PC-9 (cell line): Measurements from ENCODE around the gene USP17L12. TPM values are rescaled to one million over a fixed set of nuclear protein-coding genes. Genes with fewer than 3 reads are reported as not detected.
"Not testable (repeated sequence)": the region's sequence is repeated elsewhere in the genome, so short reads cannot be mapped to it uniquely, and the experiment has no call there.

Source experiments
- Bru-seq: library from RNA; stranded (reverse); fragments of 400-500 nt; gene quantifications from one replicate; lab custom pipeline; 2021; lab: Mats Ljungman, UMichigan
- BruChase-seq, 2 experiments: library from RNA; stranded (reverse); fragments of 400-500 nt; gene quantifications; one replicate each; lab custom pipeline; 2021; lab: Mats Ljungman, UMichigan
- BruUV-seq: library from RNA; stranded (reverse); fragments of 400-500 nt; replicated peaks from 2 replicates; lab custom pipeline; 2021; lab: Mats Ljungman, UMichigan
- CTCF ChIA-PET: fragments of 300-600 bp; sonication (Branson Sonifier 250); formaldehyde crosslinking; loops from one replicate; lab custom pipeline; 2022; ENCODE audit warnings: antibody characterized with exemption; lab: Charles Lee
- POLR2A ChIA-PET: fragments of 300-600 bp; sonication (Branson Sonifier 250); formaldehyde crosslinking; loops from one replicate; lab custom pipeline; 2022; ENCODE audit warnings: antibody characterized with exemption; ENCODE audit not compliant: unreplicated experiment; lab: Charles Lee
- DNase-seq, 2 experiments: peaks; one replicate each; pipeline versions ENCODE4 v3.0.0 to v3.0.0-alpha.2; 2015 to 2022; ENCODE audit warnings: mixed read lengths in 1 of 2
- H2AFZ ChIP-seq: fragments of 200-600 bp; sonication (generic); 2 replicates; pipeline ENCODE4 v1.8.1; 2017; ENCODE audit warnings: antibody characterized with exemption
- H3F3A ChIP-seq: fragments of 200-600 bp; sonication (generic); 2 replicates; pipeline ENCODE4 v1.8.1; 2017; ENCODE audit warnings: antibody characterized with exemption, mild to moderate bottlenecking, low read depth; ENCODE audit not compliant: insufficient read depth
- H3K27ac ChIP-seq: fragments of 200-600 bp; sonication (generic); 2 replicates; pipeline ENCODE4 v1.6.1; 2016; ENCODE audit warnings: mixed run types
- H3K27me3 ChIP-seq: fragments of 200-600 bp; sonication (generic); 2 replicates; pipeline ENCODE4 v1.6.1; 2016; ENCODE audit warnings: low read depth, mixed run types; ENCODE audit not compliant: insufficient read depth
- H3K36me3 ChIP-seq: fragments of 200-600 bp; sonication (generic); 2 replicates; pipeline ENCODE4 v1.6.1; 2016; ENCODE audit warnings: low read depth, mixed run types
- H3K4me1 ChIP-seq: fragments of 200-600 bp; sonication (generic); replicated peaks from 2 replicates; pipeline ENCODE4 v1.6.1; 2016; ENCODE audit warnings: mixed run types; ENCODE audit not compliant: insufficient read depth
- H3K4me2 ChIP-seq: fragments of 200-600 bp; sonication (generic); 2 replicates; pipeline ENCODE4 v1.6.1; 2017; ENCODE audit warnings: mixed run types
- H3K4me3 ChIP-seq: fragments of 200-600 bp; sonication (generic); 2 replicates; pipeline ENCODE4 v1.6.1; 2016; ENCODE audit warnings: mixed run types
- H3K79me2 ChIP-seq: fragments of 200-600 bp; sonication (generic); 2 replicates; pipeline ENCODE4 v1.6.1; 2017; ENCODE audit warnings: low read depth, mixed run types
- H3K9me2 ChIP-seq: fragments of 200-600 bp; sonication (generic); 2 replicates; pipeline ENCODE4 v1.8.1; 2017; ENCODE audit warnings: mild to moderate bottlenecking; ENCODE audit not compliant: insufficient read depth
- H3K9me3 ChIP-seq: fragments of 200-600 bp; sonication (generic); 2 replicates; pipeline ENCODE4 v1.8.1; 2016; ENCODE audit warnings: low read depth; ENCODE audit not compliant: insufficient read depth
- H4K20me1 ChIP-seq: fragments of 200-600 bp; sonication (generic); 2 replicates; pipeline ENCODE4 v1.8.1; 2017; ENCODE audit not compliant: insufficient read depth
- intact Hi-C: fragments of 100-400 bp; cut with micrococcal nuclease; formaldehyde crosslinking; loops from one replicate; pipeline ENCODE4 v1.10.0; 2022; ENCODE audit not compliant: unreplicated experiment
- long read RNA-seq: library from polyadenylated mRNA; stranded (forward); transcript quantifications from one replicate; pipeline ENCODE4 v2.0.0, GENCODE V29; 2022
- total RNA-seq: library from RNA; stranded (reverse); gene quantifications from 2 replicates; pipeline ENCODE4 v1.2.3, GENCODE V29; 2021

USP17L12 gene, protein sequence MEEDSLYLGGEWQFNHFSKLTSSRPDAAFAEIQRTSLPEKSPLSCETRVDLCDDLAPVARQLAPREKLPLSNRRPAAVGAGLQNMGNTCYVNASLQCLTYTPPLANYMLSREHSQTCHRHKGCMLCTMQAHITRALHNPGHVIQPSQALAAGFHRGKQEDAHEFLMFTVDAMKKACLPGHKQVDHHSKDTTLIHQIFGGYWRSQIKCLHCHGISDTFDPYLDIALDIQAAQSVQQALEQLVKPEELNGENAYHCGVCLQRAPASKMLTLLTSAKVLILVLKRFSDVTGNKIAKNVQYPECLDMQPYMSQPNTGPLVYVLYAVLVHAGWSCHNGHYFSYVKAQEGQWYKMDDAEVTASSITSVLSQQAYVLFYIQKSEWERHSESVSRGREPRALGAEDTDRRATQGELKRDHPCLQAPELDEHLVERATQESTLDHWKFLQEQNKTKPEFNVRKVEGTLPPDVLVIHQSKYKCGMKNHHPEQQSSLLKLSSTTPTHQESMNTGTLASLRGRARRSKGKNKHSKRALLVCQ
- total RNA-seq (not detected in 2 replicates), Bru-seq, nascent RNA (not detected), BruChase-seq, experiment 1, labeled RNA remaining after a 2-hour chase (not detected), BruChase-seq, experiment 2, labeled RNA remaining after a 6-hour chase (not detected)
- long read RNA-seq: 0 reads

- H2AFZ ChIP-seq, H3K4me2 ChIP-seq, H3K79me2 ChIP-seq, DNase-seq, H3K9me2 ChIP-seq, BruUV-seq, H3K36me3 ChIP-seq, intact Hi-C loops, H3K27ac ChIP-seq, CTCF ChIA-PET, H3F3A ChIP-seq, H3K4me1 ChIP-seq, H3K9me3 ChIP-seq, H4K20me1 ChIP-seq, H3K27me3 ChIP-seq, H3K4me3 ChIP-seq, POLR2A ChIA-PET: not testable (repeated sequence)
Measured at GRCh38 chr4:9219852-9220251, at the start of gene USP17L12. TSS of gene USP17L12 (plus strand) at chr4:9220152. CDS start at chr4:9220152, 0 bp downstream.

- intact Hi-C loops, DNase-seq, H2AFZ ChIP-seq, H3K9me3 ChIP-seq, H3K4me2 ChIP-seq, H3K27me3 ChIP-seq, H3K4me3 ChIP-seq, H3K79me2 ChIP-seq, H3K9me2 ChIP-seq, BruUV-seq, H3K4me1 ChIP-seq, H3K36me3 ChIP-seq, H3K27ac ChIP-seq, H4K20me1 ChIP-seq, H3F3A ChIP-seq, CTCF ChIA-PET, POLR2A ChIA-PET: not testable (repeated sequence)
Measured at GRCh38 chr4:9210357-9210756, 9.6 kb upstream of the USP17L12 start, which contains the start of gene USP17L10. TSS of gene USP17L10 (plus strand) at chr4:9210657. CDS start at chr4:9210657, 0 bp downstream.

- H3F3A ChIP-seq, CTCF ChIA-PET, H3K9me3 ChIP-seq, DNase-seq, H3K9me2 ChIP-seq, H4K20me1 ChIP-seq, H3K36me3 ChIP-seq, H3K79me2 ChIP-seq, H3K4me3 ChIP-seq, H3K27me3 ChIP-seq, H3K4me1 ChIP-seq, POLR2A ChIA-PET, intact Hi-C loops, H2AFZ ChIP-seq, H3K4me2 ChIP-seq, H3K27ac ChIP-seq, BruUV-seq: not testable (repeated sequence)
Measured at GRCh38 chr4:9214701-9215100, 5.3 kb upstream of the USP17L12 start.

DNA sequence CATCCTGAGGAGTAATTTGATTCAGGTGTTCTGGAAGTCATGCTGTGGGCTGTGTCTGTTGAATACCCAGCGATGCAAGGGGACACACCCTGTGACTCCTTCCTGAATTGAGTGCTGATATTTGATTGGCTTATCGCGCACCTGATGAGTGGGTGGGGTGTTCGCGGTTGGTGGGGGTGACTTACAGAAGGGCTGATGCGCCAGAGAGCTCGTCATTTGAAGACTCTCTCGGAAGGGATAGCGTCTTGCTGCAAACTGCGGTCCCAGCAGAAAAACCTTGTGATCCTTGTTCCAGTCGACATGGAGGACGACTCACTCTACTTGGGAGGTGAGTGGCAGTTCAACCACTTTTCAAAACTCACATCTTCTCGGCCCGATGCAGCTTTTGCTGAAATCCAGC is 4.8 kb upstream of the USP17L12 start, which contains the start of gene USP17L11:
Gene USP17L11, plus strand, starts transcription at position 301 of the 400 bp plus-strand sequence. Its CDS starts 0 bp downstream, at position 301.
- intact Hi-C loops, POLR2A ChIA-PET, BruUV-seq, H3K4me1 ChIP-seq, H3K27me3 ChIP-seq, H3K4me3 ChIP-seq, H3K4me2 ChIP-seq, H4K20me1 ChIP-seq, H3K9me3 ChIP-seq, DNase-seq, H2AFZ ChIP-seq, H3K9me2 ChIP-seq, CTCF ChIA-PET, H3K36me3 ChIP-seq, H3K79me2 ChIP-seq, H3K27ac ChIP-seq, H3F3A ChIP-seq: not testable (repeated sequence)

DNA sequence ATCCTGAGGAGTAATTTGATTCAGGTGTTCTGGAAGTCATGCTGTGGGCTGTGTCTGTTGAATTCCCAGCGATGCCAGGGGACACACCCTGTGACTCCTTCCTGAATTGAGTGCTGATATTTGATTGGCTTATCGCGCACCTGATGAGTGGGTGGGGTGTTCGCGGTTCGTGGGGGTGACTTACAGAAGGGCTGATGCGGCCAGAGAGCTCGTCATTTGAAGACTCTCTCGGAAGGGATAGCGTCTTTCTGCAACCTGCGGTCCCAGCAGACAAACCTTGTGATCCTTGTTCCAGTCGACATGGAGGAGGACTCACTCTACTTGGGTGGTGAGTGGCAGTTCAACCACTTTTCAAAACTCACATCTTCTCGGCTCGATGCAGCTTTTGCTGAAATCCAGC is 4.6 kb downstream of the USP17L12 start, which contains the start of gene USP17L13:
Gene USP17L13, plus strand, starts transcription at position 301 of the 400 bp plus-strand sequence. Its CDS starts 0 bp downstream, at position 301.
- H3K79me2 ChIP-seq, H3K27me3 ChIP-seq, BruUV-seq, H3K9me3 ChIP-seq, H4K20me1 ChIP-seq, H3K36me3 ChIP-seq, intact Hi-C loops, H3K27ac ChIP-seq, H3K4me1 ChIP-seq, H3K9me2 ChIP-seq, H2AFZ ChIP-seq, CTCF ChIA-PET, H3K4me3 ChIP-seq, H3K4me2 ChIP-seq, H3F3A ChIP-seq, POLR2A ChIA-PET, DNase-seq: not testable (repeated sequence)

DNA sequence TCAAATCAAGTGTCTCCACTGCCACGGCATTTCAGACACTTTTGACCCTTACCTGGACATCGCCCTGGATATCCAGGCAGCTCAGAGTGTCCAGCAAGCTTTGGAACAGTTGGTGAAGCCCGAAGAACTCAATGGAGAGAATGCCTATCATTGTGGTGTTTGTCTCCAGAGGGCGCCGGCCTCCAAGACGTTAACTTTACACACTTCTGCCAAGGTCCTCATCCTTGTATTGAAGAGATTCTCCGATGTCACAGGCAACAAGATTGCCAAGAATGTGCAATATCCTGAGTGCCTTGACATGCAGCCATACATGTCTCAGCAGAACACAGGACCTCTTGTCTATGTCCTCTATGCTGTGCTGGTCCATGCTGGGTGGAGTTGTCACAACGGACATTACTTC is 10.3 kb downstream of the USP17L12 start:
- H3K27me3 ChIP-seq, H3K4me1 ChIP-seq, intact Hi-C loops, H3K9me2 ChIP-seq, H2AFZ ChIP-seq, H3K79me2 ChIP-seq, CTCF ChIA-PET, H3K9me3 ChIP-seq, H3K4me3 ChIP-seq, DNase-seq, H3K27ac ChIP-seq, BruUV-seq, H3F3A ChIP-seq, H3K4me2 ChIP-seq, H3K36me3 ChIP-seq, POLR2A ChIA-PET, H4K20me1 ChIP-seq: not testable (repeated sequence)

DNA sequence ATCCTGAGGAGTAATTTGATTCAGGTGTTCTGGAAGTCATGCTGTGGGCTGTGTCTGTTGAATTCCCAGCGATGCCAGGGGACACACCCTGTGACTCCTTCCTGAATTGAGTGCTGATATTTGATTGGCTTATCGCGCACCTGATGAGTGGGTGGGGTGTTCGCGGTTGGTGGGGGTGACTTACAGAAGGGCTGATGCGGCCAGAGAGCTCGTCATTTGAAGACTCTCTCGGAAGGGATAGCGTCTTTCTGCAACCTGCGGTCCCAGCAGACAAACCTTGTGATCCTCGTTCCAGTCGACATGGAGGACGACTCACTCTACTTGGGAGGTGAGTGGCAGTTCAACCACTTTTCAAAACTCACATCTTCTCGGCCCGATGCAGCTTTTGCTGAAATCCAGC is 14.1 kb downstream of the USP17L12 start, which contains the start of gene USP17L15:
Gene USP17L15, plus strand, starts transcription at position 301 of the 400 bp plus-strand sequence. Its CDS starts 0 bp downstream, at position 301.
- H3K4me2 ChIP-seq: not testable (repeated sequence)

More for the DNA sequence above, 14.1 kb downstream of the USP17L12 start, which contains the start of gene USP17L15:
- H2AFZ ChIP-seq, H3K9me2 ChIP-seq, H4K20me1 ChIP-seq, BruUV-seq, DNase-seq, H3K4me3 ChIP-seq, H3K36me3 ChIP-seq, H3K79me2 ChIP-seq, H3F3A ChIP-seq, H3K4me1 ChIP-seq, intact Hi-C loops, H3K9me3 ChIP-seq, CTCF ChIA-PET, H3K27ac ChIP-seq, H3K27me3 ChIP-seq, POLR2A ChIA-PET: not testable (repeated sequence)
